SK-N-SH (cell line): ENCODE results near the gene PHKG2.

Experiments
- EZH2phosphoT487 ChIP-seq: fragments of 200-600 bp; sonication (generic); IDR thresholded peaks from 2 replicates; pipeline ENCODE4 v1.6.1; 2017; ENCODE audit warnings: low read depth, mixed run types, mild to moderate bottlenecking, antibody characterized with exemption, moderate library complexity, borderline replicate concordance
- FOSL2 ChIP-seq: IDR thresholded peaks from 2 replicates; pipeline ENCODE4 v1.4.0; 2012; ENCODE audit warnings: low read depth, mild to moderate bottlenecking, moderate library complexity, borderline replicate concordance
- FOXM1 ChIP-seq: IDR thresholded peaks from 2 replicates; pipeline ENCODE4 v1.4.0; 2012; ENCODE audit warnings: low read depth, mild to moderate bottlenecking
- NRF1 ChIP-seq: IDR thresholded peaks from 2 replicates; pipeline ENCODE4 v1.6.1; 2012; ENCODE audit warnings: low read depth, mild to moderate bottlenecking, low read length
- RAD21 ChIP-seq: IDR thresholded peaks from 2 replicates; pipeline ENCODE4 v1.6.1; 2012; ENCODE audit warnings: mild to moderate bottlenecking, low read length
- REST ChIP-seq: IDR thresholded peaks from 2 replicates; pipeline ENCODE4 v1.6.1; 2012; ENCODE audit warnings: mild to moderate bottlenecking, low read depth, low read length, moderate library complexity
- SIN3A ChIP-seq: IDR thresholded peaks from 2 replicates; pipeline ENCODE4 v1.6.1; 2012; ENCODE audit warnings: low read depth, mild to moderate bottlenecking, low read length, moderate library complexity, borderline replicate concordance
- TEAD4 ChIP-seq: IDR thresholded peaks from 2 replicates; pipeline ENCODE4 v1.4.0; 2012; ENCODE audit warnings: mild to moderate bottlenecking, borderline replicate concordance; ENCODE audit not compliant: insufficient read depth
- TF ChIP-seq, protein P1 (sequence below): fragments of 200-600 bp; sonication (generic); IDR thresholded peaks from 2 replicates; pipeline ENCODE4 v1.6.1; 2017; ENCODE audit warnings: antibody characterized with exemption, mild to moderate bottlenecking, moderate library complexity

DNA sequence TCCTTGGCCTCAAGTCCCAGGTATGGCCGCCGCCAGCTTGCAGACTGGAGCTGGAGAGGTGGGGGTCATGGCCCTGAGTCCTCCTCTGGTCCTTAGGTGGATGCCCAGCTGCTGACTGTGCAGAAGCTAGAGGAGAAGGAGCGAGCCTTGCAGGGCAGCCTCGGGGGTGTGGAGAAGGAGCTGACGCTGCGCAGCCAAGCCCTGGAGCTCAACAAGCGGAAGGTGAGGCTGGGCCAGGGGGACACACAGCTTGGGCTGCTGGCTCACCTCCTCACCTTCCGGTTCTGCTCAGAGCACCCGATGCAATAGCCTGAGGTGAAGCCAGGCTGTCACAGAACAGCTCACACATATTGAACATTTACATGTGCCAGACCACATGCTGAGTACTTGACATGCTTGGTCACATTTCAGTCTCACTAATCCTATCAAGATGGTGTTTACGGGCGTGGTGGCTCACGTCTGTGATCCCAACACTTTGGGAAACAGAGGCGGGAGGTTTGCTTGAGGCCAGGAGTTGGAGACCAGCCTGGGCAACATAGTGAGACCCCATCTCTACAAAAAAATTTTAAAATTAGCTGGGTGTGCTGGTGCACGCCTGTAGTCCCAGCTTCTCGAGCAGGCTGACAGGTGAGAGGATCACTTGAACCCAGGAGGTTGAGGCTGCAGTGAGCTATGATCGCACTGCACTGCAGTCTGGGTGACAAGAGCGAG lies 21.3 kb downstream of the PHKG2 start:
- TF ChIP-seq, protein P1, sequence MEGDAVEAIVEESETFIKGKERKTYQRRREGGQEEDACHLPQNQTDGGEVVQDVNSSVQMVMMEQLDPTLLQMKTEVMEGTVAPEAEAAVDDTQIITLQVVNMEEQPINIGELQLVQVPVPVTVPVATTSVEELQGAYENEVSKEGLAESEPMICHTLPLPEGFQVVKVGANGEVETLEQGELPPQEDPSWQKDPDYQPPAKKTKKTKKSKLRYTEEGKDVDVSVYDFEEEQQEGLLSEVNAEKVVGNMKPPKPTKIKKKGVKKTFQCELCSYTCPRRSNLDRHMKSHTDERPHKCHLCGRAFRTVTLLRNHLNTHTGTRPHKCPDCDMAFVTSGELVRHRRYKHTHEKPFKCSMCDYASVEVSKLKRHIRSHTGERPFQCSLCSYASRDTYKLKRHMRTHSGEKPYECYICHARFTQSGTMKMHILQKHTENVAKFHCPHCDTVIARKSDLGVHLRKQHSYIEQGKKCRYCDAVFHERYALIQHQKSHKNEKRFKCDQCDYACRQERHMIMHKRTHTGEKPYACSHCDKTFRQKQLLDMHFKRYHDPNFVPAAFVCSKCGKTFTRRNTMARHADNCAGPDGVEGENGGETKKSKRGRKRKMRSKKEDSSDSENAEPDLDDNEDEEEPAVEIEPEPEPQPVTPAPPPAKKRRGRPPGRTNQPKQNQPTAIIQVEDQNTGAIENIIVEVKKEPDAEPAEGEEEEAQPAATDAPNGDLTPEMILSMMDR = no peak
- TF ChIP-seq FOXM1 = no peak
- TF ChIP-seq FOSL2 = no peak
- TF ChIP-seq REST = no peak
- TF ChIP-seq EZH2phosphoT487 = no peak
- TF ChIP-seq RAD21 = no peak
- no peak for TF ChIP-seq SIN3A
- TF ChIP-seq NRF1 = no peak
- TF ChIP-seq TEAD4 = no peak
